Suprapubic skin (tissue), 4 donors: Measurements from ENCODE around the gene RAD9A. TPM values are rescaled to one million over a fixed set of nuclear protein-coding genes. Genes with fewer than 3 reads are reported as not detected.

Source experiments
- DNase-seq, 2 donors: peaks; one replicate each; pipeline ENCODE4 v3.0.0-alpha.2; 2019; ENCODE audit warnings: low spot score in 2 of 2
- H3K27ac ChIP-seq: fragments of 200-600 bp; sonication (generic); one replicate; pipeline ENCODE4 v1.5.1; 2019
- H3K27me3 ChIP-seq: fragments of 200-600 bp; sonication (generic); one replicate; pipeline ENCODE4 v1.5.1; 2019
- H3K36me3 ChIP-seq: fragments of 200-600 bp; sonication (generic); one replicate; pipeline ENCODE4 v1.5.1; 2019
- H3K4me1 ChIP-seq: fragments of 200-600 bp; sonication (generic); one replicate; pipeline ENCODE4 v1.5.1; 2019
- H3K4me3 ChIP-seq: fragments of 200-600 bp; sonication (generic); one replicate; pipeline ENCODE4 v1.5.1; 2019; ENCODE audit warnings: mild to moderate bottlenecking
- H3K9me3 ChIP-seq: fragments of 200-600 bp; sonication (generic); one replicate; pipeline ENCODE4 v1.5.1; 2019
- EP300 ChIP-seq: sonication (generic); formaldehyde crosslinking; IDR thresholded peaks from one replicate; pipeline ENCODE4 v1.6.1; 2017; ENCODE audit warnings: antibody characterized with exemption
- POLR2A ChIP-seq, 2 donors: fragments of 450-650 bp; IDR thresholded peaks; one replicate each; pipeline ENCODE4 v1.6.1; 2017; ENCODE audit warnings: antibody characterized with exemption in 2 of 2, mild to moderate bottlenecking in 2 of 2, moderate library complexity in 2 of 2
- POLR2AphosphoS5 ChIP-seq, 3 donors: sonication (generic); formaldehyde crosslinking; IDR thresholded peaks; one replicate each; pipeline ENCODE4 v1.6.1; 2017; ENCODE audit warnings: antibody characterized with exemption in 3 of 3
- WGBS: methylation state at CpG from one replicate; pipeline ENCODE4 v1.1.5; 2018; 5-methylcytosine and 5-hydroxymethylcytosine counted together
- total RNA-seq, 4 donors: library from RNA; depleted of rRNA; stranded (reverse); fragments of >200 nt; gene quantifications; one replicate each; pipeline ENCODE4 v1.1.0, GENCODE V29; 2016
- TF ChIP-seq, protein P1 (sequence below), 2 donors: fragments of 200-600 bp in 1 of 2; fragments of 450-650 bp in 1 of 2; sonication (generic) in 1 of 2; IDR thresholded peaks; one replicate each; pipeline ENCODE4 v1.5.1; 2016 to 2019; ENCODE audit warnings: antibody characterized with exemption in 2 of 2, mild to moderate bottlenecking in 1 of 2, moderate library complexity in 1 of 2

The RAD9A gene
- total RNA-seq, 4 donors from 2014 or later: 24.1 to 86.9 (median 28.5) TPM

DNA sequence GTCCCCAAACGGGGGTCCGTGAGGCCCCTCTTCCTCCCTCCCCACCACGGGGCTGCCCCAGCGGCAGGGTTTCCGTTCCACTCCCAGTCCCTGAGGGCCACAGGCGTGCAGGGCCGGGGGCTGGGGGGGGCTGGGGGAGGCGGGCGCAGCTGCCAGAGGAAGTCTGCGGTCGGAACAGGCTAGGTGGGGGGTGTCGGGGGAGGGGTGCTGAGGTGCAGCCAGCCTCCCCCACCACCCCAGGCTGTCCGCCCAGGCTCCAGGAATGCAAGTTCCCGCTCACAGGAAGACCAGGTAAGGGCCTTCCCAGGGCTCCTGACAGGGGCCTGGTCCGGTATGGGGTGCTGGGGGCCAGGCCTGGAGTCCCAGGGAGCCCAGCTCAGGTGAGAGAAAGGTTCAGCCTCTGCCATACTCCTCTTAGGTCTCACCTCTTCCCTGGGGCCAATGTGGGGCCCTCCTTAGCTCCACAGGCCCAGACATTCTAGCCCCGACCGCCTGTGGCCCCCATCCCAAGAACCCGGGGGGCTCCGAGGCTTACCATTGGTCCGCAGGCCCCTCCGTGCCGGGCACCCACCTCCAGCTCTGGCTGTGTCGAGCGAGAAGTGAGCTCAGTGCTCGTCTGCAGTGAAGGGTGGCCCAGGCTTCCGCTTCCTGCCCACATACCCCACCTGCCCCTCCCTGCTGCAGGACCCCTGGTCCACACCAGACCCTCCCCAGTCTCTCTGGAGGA lies 45.5 kb downstream of the RAD9A start, which contains the start of gene PTPRCAP:
Gene PTPRCAP (minus strand): TSS at position 601 of the 727 bp plus-strand sequence. CDS start 63 bp downstream, at position 538.
- Histone ChIP-seq H3K4me3 (peak within 1 kb of the TSS; percentile 14), H3K27me3 (no peaks in the 10 kb centered on the region), H3K9me3 (no peaks in the 10 kb centered on the region), H3K4me1 (peaks cover 49% of the 10 kb centered on the region), H3K27ac (no peak within 1 kb of the TSS), H3K36me3 (peaks cover 79% of the 10 kb centered on the region)
- WGBS: 51% methylated on average over 10 of the region's 26 CpGs
- TF ChIP-seq POLR2AphosphoS5 (IDR thresholded peaks at IDR 0.05) (no peak), EP300 (no peak), POLR2A (IDR thresholded peaks at IDR 0.05) (no peak)
- TF ChIP-seq, protein P1, sequence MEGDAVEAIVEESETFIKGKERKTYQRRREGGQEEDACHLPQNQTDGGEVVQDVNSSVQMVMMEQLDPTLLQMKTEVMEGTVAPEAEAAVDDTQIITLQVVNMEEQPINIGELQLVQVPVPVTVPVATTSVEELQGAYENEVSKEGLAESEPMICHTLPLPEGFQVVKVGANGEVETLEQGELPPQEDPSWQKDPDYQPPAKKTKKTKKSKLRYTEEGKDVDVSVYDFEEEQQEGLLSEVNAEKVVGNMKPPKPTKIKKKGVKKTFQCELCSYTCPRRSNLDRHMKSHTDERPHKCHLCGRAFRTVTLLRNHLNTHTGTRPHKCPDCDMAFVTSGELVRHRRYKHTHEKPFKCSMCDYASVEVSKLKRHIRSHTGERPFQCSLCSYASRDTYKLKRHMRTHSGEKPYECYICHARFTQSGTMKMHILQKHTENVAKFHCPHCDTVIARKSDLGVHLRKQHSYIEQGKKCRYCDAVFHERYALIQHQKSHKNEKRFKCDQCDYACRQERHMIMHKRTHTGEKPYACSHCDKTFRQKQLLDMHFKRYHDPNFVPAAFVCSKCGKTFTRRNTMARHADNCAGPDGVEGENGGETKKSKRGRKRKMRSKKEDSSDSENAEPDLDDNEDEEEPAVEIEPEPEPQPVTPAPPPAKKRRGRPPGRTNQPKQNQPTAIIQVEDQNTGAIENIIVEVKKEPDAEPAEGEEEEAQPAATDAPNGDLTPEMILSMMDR (IDR thresholded peaks at IDR 0.05): no peak
- no peak for DNase-seq

DNA sequence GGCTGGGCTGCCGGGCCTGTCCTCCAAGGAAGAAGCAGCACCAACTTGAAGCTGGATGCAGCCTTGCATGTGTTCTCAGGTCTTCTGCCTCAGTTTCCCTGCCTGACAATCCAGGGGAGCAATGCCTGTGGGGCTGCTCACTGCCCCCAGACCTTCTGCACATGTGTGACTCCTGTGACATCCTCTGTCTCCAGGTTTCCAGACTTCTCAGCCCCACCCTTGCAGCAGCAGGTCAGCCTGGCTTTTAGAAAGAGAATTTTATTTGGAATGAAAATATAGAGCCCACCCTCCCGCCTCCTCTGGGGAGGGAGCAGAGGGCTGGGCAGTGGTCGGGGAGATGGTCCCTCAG lies 46.0 kb downstream of the RAD9A start:
- DNase-seq: no peak
- H3K4me1 ChIP-seq: peaks cover 54% of the 10 kb centered on the region
- peaks cover 74% of the 10 kb centered on the region for H3K36me3 ChIP-seq

DNA sequence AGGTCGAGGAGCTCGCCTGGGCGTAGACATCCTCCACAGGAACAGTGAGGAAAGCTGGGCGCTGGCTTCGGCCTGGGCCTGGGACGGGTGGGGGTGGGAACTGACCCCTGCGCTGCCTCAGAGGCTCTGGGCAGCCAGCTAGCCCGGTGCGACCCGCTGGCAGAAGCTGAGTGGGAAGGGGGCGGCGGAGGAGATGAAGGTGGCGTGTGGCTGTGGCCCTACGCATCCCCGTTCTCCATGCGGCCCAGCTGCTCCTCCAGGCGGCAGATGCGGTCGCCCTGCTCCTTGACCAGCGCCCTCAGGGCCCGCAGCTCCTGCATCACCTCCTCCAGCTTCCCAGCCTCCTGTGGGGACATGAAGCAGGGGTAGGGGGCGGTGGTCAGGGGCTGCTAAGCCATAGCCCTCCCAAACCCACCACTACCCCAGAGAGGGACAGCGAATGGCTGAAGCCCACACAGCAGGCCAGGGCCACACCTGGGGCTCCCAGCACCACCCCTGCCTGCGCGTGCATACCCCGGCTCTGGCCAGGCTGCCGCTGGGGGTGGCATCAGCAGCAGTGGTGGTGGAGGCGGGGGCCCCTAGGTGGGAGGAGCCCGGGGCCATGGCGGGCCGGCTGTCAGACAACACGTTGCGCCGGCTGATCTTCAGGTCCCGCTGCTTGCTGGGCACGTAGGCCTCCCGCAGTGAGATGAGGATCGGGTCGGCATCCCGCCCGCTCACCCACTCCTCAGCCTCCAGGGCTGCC lies 46.5 kb downstream of the RAD9A start:
- H3K27ac ChIP-seq: no peak overlapping the region
- 72% methylated on average over 29 of the region's 41 CpGs for WGBS
- no peak for TF ChIP-seq POLR2AphosphoS5 (IDR thresholded peaks at IDR 0.05)
- TF ChIP-seq, protein P1 (IDR thresholded peaks at IDR 0.05): no peak
- TF ChIP-seq POLR2A (IDR thresholded peaks at IDR 0.05): no peak
- peaks cover 58% of the 10 kb centered on the region for H3K4me1 ChIP-seq
- H3K27me3 ChIP-seq: no peaks in the 10 kb centered on the region
- no peaks in the 10 kb centered on the region for H3K9me3 ChIP-seq
- H3K36me3 ChIP-seq: peaks cover 69% of the 10 kb centered on the region
- DNase-seq: no peak
- H3K4me3 ChIP-seq: peak overlapping the region; percentile 14

More for the DNA sequence above, 46.0 kb downstream of the RAD9A start:
- Histone ChIP-seq H3K27ac (no peak overlapping the region), H3K4me3 (peak overlapping the region; percentile 14), H3K9me3 (no peaks in the 10 kb centered on the region), H3K27me3 (no peaks in the 10 kb centered on the region)
- no peak for TF ChIP-seq POLR2AphosphoS5 (IDR thresholded peaks at IDR 0.05)
- no peak for TF ChIP-seq EP300
- TF ChIP-seq, protein P1 (IDR thresholded peaks at IDR 0.05): no peak
- no peak for TF ChIP-seq POLR2A (IDR thresholded peaks at IDR 0.05)
- 86% methylated on average over 3 of the region's 3 CpGs for WGBS

DNA sequence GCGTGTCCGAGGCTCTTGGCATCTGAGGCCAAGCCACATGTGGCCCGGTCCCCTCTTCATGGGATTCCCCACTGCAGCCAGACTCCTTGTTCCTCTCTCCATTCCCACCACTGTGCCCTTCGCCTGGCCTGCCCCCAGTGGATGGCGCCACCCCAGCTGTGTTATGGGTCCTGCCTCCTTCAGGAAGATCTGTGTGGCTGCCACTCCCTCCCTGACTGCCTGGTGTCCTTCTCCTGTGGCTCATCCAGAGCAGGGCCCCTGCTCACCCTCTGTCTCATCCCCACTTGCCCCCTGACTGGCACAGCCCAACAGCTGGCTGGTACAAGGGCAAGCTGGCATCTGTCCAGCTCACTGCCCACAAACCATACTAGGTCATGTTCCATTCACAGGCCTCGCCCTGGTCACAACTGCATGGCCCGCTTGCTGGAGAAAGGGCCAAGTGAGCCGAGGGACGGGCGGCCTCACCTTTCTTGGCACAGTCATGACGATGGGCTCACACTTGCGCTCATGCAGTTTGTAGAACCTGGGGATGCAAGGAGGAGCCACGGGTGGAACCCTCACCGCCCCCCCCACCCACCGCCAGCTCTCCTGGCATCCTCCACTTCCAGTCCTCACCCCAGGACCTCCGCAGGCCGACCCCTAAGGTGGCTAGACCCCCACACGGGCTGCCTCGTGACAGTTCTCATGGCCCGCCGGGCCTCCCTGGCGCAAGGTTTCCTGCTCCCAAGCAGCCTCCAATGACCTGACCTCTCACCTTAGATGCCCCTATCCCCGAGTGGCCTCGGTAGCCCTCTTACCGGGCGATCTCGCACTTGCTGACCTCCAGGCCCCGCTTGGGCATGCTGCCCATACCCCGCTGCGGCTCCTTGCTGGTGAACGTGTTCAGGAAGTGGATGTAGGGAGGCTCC lies 47.8 kb downstream of the RAD9A start:
- no peaks in the 10 kb centered on the region for H3K9me3 ChIP-seq
- no peak for DNase-seq
- H3K27me3 ChIP-seq: no peaks in the 10 kb centered on the region
- H3K4me1 ChIP-seq: peaks cover 64% of the 10 kb centered on the region
- H3K36me3 ChIP-seq: peaks cover 56% of the 10 kb centered on the region
- H3K4me3 ChIP-seq: no peak overlapping the region
- 69% methylated on average over 25 of the region's 31 CpGs for WGBS
- no peak for TF ChIP-seq EP300
- TF ChIP-seq, protein P1 (IDR thresholded peaks at IDR 0.05): no peak
- no peak for TF ChIP-seq POLR2A (IDR thresholded peaks at IDR 0.05)
- TF ChIP-seq POLR2AphosphoS5 (IDR thresholded peaks at IDR 0.05): no peak
- peak overlapping the region; percentile 50 for H3K27ac ChIP-seq
